Karpas-422 (cell line): ENCODE data around the gene MCRIP1. TPM values are rescaled to one million over a fixed set of nuclear protein-coding genes. Genes with fewer than 3 reads are reported as not detected.

ENCODE experiments used
- total RNA-seq: library from RNA; depleted of rRNA; stranded (reverse); fragments of >200 nt; shearing (Covaris generic); gene quantifications from 2 replicates; pipeline ENCODE4 v1.2.3, GENCODE V29; 2014; ENCODE audit warnings: low replicate concordance; rRNA removed

The MCRIP1 gene
- total RNA-seq, 1 experiment from 2014 or later: 55.9 TPM

Other genes with a start within 250 kb of the MCRIP1 start
- 32.4 and 50.3 TPM in 2 replicates for gene NPLOC4, start 196.2 kb downstream of the MCRIP1 start, total RNA-seq
- 1.5 and 1.7 TPM in 2 replicates for gene TSPAN10, start 196.1 kb downstream of the MCRIP1 start, total RNA-seq
- gene PDE6G, start 176.7 kb downstream of the MCRIP1 start, total RNA-seq: 1.6 and 2.7 TPM in 2 replicates
- gene OXLD1, start 166.7 kb downstream of the MCRIP1 start, total RNA-seq: 78.7 and 122 TPM in 2 replicates
- gene CCDC137, start 166.6 kb downstream of the MCRIP1 start, total RNA-seq: 8.1 and 31.9 TPM in 2 replicates
- 22.4 and 40.7 TPM in 2 replicates for gene ARL16, start 149.5 kb downstream of the MCRIP1 start, total RNA-seq
- gene HGS, start 149.3 kb downstream of the MCRIP1 start, total RNA-seq: 57.2 and 90.1 TPM in 2 replicates
- 13.6 and 39.8 TPM in 2 replicates for gene MRPL12, start 129.9 kb downstream of the MCRIP1 start, total RNA-seq
- 8.6 and 15.0 TPM in 2 replicates for gene SLC25A10, start 121.0 kb downstream of the MCRIP1 start, total RNA-seq
- gene GCGR, start 29.1 kb downstream of the MCRIP1 start, total RNA-seq: not detected in 2 replicates
- 0.25 TPM in 1 of 2 replicates, not detected in the other for gene PPP1R27, start 1.8 kb upstream of the MCRIP1 start, total RNA-seq
- gene P4HB, start 27.2 kb upstream of the MCRIP1 start, total RNA-seq: 175 and 263 TPM in 2 replicates
- gene ARHGDIA, start 38.0 kb upstream of the MCRIP1 start, total RNA-seq: 68.5 and 119 TPM in 2 replicates
- gene ALYREF, start 58.3 kb upstream of the MCRIP1 start, total RNA-seq: 70.1 and 191 TPM in 2 replicates
- gene ANAPC11, start 58.4 kb upstream of the MCRIP1 start, total RNA-seq: 87.1 and 132 TPM in 2 replicates
- gene NPB, start 68.9 kb upstream of the MCRIP1 start, total RNA-seq: 0.07 TPM in 1 of 2 replicates, not detected in the other
- gene PCYT2, start 78.1 kb upstream of the MCRIP1 start, total RNA-seq: 20.9 and 72.3 TPM in 2 replicates
- 19.6 and 33.7 TPM in 2 replicates for gene SIRT7, start 84.9 kb upstream of the MCRIP1 start, total RNA-seq
- gene MAFG, start 94.4 kb upstream of the MCRIP1 start, total RNA-seq: 10.9 and 14.9 TPM in 2 replicates
- not detected in 2 replicates for gene PYCR1, start 104.0 kb upstream of the MCRIP1 start, total RNA-seq
- gene MYADML2, start 113.9 kb upstream of the MCRIP1 start, total RNA-seq: not detected in 2 replicates
- gene NOTUM, start 127.9 kb upstream of the MCRIP1 start, total RNA-seq: not detected in 2 replicates
- 38.7 and 39.8 TPM in 2 replicates for gene ASPSCR1, start 144.3 kb upstream of the MCRIP1 start, total RNA-seq
- 51.4 and 69.3 TPM in 2 replicates for gene CENPX, start 189.6 kb upstream of the MCRIP1 start, total RNA-seq
- gene LRRC45, start 190.0 kb upstream of the MCRIP1 start, total RNA-seq: 13.3 and 20.2 TPM in 2 replicates
- 9.6 and 9.7 TPM in 2 replicates for gene RAC3, start 198.4 kb upstream of the MCRIP1 start, total RNA-seq
- gene DCXR, start 204.4 kb upstream of the MCRIP1 start, total RNA-seq: 103 and 164 TPM in 2 replicates
- 16.5 and 26.8 TPM in 2 replicates for gene RFNG, start 218.5 kb upstream of the MCRIP1 start, total RNA-seq
- gene GPS1, start 218.6 kb upstream of the MCRIP1 start, total RNA-seq: 57.1 and 110 TPM in 2 replicates
- gene DUS1L, start 232.5 kb upstream of the MCRIP1 start, total RNA-seq: 89.6 and 187 TPM in 2 replicates